DMS53 (cell line): ENCODE results near the gene SAFB.

Experiments
- DNase-seq: peaks from one replicate; lab custom pipeline; 2025; lab: John Stamatoyannopoulos, UW

Gene SAFB

DNA sequence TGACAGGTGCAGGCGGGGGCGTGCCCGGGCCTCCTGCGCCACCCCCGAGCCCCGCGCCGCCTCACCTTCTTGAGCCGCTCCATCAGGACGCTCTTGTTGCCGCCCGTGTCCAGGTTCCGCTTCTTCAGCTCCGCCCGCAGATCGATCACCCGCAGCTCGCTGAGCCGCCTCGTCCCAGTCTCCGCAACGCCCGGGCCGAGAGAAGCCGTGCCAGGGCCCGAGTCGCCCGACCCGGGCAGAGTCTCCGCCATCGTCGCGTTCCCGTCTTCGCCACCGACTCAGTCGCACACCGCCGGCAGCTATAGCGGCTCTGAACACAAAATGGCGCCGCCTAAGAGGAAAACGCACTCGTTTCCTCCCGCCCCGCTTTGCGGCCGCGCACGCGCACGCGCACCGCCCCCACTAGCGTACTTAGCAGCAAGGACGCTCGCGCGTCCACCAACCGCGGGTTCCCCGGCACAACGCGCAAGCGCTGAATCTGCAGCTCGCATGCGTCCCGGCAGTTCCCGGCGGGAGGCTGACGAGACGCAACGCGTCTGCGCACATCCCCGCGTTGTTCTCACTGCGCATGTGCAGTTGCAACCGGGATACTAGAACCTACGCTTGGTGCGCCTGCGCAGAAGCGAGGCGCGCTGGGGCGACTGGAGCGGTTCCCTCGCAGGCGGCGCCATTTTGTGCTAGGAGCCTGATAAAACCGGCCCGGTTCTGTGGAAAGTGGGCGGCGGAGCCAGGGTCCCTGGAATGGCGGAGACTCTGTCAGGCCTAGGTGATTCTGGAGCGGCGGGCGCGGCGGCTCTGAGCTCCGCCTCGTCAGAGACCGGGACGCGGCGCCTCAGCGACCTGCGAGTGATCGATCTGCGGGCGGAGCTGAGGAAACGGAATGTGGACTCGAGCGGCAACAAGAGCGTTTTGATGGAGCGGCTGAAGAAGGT lies at the start of gene SAFB, which contains the start of gene SAFB2:
Gene SAFB (plus strand): TSS at position 619 of the 932 bp plus-strand sequence. CDS start 123 bp downstream, at position 742.
Gene SAFB2 (minus strand): TSS at position 312 of the 932 bp plus-strand sequence. CDS start 61 bp downstream, at position 251.
- DNase-seq, result peak; percentile 99

DNA sequence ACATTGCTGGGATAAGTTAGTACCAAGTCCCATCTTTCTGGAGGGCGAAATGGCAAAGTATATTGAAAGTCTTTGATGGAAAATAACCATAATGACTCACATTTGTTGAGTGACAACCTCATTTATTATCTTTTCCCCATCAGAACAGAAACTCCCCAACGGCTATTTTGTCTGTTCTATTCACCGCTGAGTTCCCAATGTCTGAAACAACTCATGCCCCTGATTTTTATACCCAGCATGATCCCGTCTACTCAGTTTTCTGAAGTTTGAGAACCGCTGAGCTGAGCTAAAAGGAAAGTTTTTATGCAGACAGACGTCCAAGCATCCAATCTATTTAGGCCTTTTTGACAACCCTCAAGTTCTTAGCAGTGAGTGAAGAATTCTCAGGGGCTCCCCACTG lies 47.3 kb upstream of the SAFB start:
- no peak for DNase-seq

DNA sequence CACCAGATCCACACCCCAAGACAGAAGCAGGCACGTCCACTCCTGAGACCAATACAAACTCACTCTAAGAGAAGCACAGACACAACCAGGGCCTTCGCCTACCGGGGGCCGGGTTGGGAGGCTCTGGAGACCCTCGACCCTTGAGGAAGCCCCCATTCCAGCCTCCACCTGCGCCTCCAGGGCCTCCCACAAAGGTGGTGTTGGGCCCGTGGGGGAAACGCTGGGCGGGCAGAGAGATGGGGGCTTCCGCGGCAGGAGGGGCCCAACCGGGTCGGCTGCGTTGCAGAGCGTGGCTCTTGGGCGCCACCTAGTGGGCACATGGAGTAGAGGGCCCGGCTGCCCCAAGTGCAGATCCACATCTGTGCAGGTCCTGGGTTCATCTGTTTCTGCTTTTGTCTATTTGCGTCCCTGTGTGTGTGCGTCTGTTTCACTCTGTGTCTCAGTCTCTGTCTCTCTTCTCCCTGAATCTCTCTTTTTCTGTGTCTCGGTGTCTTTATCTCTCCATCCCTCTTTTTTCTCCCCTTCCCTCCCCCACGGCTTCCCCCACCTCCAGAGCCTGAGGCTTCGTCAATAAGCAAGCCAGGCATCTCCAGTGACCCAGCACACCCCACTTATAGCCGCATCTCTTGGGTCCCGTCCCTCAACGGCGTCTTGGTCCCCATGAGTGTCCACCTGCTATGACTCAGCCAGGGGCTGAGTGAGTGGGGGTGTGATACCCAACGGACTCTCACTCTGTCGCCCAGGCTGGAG lies 44.6 kb upstream of the SAFB start:
- peak; percentile 70 for DNase-seq

DNA sequence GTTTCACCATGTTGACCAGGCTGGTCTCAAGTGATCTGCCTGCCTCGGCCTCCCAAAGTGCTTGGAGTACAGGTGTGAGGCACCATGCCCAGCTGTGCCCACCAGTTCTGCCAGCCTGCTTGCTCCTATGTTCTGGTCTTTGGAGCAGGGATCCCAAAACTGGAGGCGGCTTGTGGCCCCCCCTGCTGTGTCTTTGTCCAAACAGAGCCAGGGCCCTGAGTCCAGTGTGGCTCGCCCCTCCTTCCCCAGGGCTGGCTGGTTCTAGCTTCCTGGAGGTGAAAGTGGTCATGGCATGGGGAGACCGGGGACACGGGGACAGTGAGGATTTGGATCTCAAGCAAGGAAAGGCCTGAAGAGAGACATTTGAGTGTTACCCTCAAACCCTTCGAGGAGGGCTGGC lies 43.6 kb upstream of the SAFB start:
- no peak for DNase-seq

DNA sequence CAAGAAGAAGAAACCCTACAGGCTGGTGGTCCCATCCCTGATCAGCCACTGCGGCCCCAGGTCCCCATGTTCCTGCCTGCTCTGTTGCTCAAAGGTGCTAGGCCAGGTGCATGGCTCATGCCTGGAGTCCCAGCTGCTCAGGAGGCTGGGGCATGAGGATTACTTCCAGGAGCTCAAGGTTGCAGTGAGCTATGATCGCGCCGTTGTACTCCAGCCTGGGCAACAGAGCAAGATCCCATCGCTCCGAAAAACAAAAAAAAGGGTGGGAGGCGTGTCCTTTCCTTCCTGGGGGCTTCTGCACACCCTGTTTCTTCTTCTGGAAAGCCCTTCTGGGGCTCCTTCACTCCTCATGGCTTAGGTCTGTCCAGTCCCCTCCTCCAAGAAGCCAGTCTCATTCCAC lies 43.2 kb upstream of the SAFB start:
- DNase-seq, result no peak

DNA sequence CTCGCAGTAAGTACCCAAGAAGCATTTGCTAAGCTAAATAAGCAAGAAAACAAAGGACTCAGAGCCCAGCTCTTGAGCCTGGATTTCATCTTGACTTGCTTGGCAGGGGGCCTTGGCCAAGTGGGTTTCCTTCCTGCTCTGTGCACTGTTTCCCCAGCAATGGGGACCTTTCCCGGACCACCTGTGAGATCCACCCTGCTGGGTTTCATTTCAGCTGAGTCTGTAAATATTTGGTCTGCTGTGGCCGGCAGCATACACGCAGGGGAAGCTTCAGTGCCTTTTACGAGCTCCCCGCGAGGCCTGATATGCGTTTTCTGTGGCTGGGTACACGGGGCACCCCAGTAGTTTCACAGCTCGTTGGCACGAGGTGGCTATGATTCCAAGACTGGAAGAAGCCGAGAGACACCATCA lies 42.7 kb upstream of the SAFB start:
- no peak for DNase-seq

DNA sequence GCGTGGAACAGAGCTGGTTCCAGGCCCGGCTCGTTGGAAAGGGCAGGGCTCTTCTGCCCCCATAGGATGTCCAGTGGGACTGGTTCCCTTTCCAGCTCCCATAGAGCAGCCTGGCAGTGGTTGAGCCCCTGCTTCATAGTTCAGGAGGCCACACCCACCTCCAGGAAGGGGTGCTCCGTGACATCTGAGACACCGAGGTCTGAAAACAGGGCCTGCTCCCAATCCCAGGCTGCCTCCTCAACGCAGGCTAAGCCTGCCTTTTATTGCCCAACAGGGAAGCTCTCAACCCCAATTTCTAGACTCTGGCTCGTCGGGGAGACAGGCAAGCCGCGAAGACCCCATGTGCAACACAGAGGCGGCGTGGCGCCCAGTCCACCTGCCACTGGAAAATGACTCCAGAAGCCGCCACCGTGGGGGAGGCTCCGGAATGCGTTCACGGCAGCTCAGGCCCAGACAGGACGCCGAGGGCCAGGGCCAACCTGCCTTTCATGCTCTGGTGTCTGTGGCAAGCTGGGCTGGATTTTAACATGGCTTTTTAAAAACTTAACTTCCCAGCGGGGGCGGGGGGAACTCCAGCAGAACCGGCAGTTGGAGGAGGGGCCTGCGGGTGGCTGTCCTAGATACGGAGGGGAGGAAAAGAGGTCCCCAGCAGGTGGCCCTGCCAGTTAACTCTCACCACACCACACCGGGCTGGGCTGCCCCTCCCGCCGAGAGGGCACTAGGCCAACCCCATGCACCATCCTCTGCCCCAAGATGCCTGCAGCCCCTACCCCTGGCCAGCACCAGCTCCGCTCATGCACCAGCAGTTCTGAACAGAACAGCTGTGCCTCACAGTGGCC lies 37.2 kb upstream of the SAFB start:
- DNase-seq, result no peak

DNA sequence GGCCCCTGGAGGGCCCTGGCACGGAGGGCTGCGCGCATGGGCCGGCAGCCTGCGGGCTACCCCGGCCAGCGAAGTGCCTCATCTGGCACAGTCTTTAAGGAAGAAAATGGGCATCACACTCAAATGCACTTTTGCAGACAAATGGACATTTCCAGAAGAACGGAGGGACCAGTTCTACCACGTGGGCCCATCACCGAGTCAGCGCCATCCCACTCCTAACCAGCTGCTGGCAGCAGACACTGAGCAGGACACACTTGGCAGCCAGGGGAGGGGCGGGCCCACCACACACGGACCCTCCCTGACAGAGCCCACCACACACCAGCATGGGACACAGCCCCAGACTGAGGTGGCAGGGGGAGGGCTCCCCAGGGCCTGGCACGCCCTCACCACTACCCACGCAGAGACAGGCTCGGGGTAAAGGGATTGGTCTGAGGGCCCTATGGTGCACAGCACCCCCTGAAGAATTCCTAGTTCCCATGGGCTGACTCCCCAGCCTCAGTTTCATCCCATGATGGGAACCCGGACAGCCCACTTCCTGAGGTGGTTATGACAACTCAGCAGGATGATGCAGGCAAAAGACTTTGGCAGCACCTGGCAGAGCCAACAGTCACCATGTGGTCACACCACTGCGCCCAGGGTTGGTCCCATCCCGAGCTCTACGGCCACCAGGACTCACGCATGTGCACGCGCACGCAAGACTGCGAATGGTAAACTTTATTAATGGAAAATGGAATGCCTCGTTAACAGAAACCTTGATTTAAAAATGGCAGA lies 36.4 kb upstream of the SAFB start:
- DNase-seq, result peak; percentile 40

DNA sequence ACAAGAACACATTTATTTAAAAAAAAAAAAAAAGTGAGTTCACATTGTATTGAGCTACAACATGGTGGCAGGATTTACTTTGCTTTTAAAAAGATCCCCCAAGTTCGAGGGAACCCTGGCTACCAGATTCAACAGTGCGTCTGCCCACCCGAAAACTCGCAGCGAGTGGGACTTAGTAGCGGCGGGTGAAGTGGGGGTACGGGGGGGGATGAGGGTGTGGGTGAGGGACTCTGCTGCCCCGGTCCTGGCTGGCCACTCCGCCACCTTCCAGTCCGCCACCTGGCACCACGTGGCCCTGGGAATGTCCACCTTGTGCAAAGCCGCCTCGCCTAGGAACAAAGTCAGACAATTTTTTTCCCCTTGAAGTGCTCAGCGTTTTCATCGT lies 35.8 kb upstream of the SAFB start:
- no peak for DNase-seq

DNA sequence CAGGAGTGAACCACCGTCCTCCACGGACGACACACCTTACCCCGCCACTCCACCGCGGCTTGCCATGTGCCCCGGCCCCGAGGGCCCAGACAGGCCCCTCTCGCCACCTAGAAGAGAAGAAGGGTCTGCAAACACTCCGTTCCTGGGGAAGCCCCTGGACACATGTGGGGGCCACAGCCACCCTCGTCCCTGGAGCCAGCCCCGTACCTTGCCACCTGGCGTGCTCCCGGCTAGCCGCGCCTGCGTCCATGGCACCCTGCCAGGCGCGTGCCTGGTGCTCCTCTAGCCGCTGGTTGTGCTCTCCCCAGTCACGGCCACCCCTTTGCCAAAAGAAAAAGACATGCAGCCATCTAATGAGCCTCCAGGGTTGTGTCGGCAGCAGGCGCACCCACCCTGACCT lies 35.2 kb upstream of the SAFB start:
- DNase-seq, result peak; percentile 90

DNA sequence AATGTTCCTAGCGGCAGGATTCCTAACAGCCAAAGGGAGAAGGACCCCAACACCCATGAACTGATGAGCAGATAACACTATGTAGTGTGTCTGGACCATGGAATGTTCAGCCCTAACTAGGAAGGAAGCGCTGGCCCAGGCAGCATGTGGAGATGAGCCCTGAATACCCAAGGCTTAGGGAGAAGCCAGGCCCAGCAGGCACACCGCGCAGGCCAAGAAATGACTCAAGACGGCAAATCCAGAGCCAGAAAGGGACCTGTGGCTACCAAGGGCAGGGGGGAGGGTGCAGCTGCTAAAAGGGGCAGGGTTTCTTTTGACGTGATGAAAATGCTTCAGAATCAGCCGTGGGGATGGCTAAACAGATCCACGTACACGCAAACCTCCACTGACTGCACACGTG lies 34.4 kb upstream of the SAFB start:
- peak; percentile 37 for DNase-seq

DNA sequence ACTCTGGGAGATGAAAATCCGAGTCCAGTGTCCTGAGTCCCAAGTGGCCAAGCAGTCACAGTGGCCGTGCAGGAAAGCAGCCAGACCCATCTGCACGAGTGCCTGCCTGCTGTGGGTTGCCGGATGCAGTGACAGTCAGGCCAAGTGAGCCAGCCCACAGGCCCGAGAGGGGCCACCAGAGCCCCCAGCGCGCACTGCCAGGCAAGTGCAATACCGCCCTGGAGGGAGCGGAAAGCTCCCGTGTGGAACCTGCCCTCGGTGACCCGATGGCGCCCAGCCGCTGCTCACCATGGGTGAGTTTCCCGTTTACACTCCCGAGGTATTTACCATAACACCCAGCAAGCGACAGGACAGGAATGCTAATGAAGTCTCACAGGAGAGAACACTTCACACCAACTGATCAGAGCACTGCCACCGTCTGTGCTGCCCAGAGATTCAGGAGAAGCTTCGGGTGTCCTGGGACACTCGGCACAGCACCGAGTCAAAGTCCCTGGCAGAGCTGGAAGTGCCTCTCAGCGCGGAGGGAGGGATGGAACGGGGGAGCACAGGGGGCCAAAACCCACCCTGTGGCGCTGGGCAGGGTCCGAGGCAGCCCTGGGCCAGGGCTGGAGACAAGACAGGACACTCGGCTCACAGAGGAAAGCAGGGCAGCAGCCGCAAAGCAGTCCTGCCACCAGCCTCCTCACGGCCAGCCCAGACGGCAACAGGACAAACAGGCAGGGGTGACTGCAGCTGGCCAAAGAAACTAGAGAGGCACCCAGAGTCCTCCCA lies 33.8 kb upstream of the SAFB start:
- peak; percentile 70 for DNase-seq

DNA sequence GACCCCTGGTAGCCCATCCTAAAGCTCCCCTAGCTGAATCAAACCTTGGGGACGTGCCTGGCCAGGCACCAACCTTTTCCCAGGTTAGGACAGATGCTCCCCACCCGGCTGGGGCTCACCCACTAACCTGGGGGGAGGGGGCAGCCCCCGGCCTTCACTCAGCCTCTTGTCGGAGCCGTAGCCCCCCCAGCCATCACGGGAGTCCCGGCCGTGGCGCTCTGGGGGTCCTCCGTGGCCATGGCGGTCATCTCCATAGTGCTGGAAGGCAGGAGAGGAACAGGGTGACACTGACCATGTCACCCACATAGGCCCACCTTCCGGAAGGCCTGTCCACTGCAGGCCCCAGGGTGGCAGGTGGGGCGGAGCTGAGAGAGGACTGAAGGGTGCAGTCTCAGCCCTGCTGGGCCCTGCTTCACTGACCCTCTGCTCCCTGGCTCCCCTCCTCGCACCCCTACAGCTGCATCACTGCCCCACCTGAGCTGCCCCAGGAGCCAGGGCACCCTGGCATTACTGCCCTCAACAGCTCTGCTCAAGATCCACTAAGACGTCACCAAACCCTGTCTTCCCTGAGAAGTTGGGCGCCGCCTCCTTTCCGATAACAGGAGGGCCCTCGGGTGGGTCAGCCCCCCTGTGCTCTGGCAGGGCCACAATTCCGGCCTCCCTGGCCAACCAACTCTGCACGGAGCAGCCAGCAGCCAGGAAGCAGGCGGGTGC lies 32.6 kb upstream of the SAFB start:
- DNase-seq, result no peak

DNA sequence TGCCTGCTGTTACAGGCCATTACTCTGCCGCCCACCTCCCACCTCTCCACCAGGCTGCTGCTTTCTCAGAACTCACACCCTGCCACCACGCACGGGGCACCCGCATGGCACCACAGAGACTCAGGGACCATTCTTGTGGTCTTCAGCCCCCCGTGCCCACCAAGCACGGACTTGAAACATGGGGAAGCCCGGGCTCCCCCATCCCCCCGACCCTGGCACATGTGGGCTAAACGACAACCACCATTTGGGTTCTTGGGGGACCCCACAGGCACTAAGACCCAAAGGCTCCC lies 32.1 kb upstream of the SAFB start:
- DNase-seq, result no peak

DNA sequence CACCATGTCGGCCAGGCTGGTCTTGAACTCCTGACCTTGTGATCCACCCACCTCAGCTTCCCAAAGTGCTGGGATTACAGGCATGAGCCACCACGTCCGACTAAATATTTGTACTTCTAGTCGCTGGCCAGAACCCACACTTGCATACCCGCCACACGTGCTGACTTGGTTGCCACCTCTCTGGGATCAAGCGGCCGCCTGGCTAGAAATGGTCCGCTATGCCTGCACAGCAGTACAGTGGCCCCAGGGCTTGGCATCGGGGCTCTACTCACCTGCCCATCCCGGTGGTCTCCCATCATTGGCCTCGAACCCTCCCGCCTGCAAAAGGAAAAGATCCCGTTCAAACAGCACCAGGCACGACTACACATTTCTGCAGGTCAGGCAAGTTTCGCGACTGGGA lies 31.4 kb upstream of the SAFB start:
- DNase-seq, result no peak

DNA sequence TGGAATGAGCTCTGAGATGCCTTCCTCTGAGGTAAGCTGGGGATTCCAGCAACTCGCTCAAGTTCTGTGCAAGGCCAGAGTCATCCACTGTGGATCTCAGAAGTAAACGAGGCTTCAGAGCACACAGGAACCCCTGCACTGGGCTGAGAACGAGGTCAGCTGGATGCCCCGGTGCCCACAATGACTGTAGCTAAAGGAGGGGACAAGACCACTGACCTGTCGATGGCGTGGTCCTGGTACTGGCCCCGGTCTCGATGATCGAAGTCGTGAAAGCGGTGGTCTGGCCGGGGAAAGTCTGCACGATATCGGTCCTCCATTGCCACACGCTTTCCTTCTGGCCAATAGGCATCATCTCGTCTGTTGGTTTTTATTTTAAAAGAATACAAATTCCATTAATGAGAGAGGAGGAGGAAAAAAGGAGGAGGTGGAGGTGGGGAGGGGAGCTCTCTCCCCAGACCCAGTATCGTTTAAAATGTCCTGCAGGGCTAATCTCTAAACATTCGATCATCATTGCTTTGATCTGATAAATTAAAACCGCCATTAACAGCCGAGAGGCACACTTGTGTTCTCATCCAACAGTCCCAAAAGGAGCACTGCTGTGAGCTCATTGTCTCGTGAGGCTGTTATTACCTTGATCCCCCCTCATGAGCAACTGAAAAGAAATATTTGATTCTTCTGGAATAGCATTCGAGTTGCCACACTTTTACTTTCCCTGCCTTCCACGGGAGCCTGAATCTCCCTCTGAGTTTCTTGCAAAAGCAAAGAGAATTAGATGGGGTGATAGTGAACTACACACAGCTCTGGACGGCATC lies 30.1 kb upstream of the SAFB start:
- DNase-seq, result no peak

DNA sequence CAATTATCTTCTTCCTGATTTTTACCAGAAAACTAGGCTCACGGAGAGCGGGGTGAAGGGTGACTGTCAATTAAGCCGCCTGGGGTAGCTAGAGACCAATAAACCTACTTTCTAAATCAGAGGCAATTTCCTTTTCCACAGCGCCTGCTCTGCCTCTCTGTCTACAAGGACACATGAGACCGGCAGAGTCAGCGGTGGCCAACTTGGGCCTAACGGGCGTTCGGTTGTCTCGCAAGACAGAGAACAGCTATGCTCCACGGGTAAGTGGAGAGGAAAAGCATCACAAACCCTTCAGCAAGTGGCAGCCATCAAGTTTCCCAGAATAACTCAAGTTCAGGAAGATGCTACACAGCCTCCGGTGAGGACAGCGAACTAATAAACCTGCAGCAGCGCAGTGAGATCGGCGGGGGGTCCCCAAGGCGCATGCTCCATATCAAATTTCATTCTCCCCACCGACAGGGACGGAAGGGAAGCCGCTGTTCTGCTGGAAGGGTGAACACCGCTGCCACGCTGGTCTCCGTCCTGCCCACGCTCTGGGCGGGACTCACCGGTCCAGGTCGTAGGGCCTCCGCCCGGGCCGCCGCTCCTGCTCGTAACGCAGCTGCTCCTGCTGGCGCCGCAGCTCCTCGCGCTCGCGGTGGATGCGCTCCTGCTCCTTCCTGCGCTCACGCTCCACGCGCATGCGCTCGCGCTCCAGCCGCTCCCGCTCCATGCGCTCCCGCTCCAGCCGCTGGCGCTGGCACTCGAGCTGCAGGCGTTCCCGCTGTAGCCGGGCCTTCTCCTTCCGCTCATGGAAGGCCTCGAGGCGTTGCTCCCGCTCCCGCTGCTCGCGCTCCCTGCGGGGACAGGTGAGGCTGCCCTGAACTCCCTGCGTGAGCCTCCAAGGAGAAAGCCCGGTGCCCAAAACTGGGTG lies 29.3 kb upstream of the SAFB start:
- DNase-seq, result no peak

DNA sequence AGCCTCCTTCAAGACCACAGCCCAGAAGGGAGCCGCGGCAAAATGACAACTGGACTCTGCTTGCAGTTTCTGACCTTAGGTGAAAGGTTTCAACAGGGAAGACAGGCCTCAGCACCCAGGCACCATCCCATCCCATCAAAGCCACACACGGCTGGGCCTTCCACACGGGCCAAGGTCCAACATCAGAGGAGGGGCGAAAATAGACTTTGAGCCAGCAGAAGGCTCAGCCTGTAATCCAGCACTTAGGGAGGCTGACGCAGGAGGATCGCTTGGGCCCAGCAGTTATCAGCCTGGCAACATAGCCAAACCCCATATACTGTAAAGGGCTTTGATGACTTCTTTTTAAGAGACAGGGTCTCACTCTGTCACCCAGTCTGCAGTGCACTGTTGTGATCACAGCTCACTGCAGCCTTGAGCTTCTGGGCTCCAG lies 28.3 kb upstream of the SAFB start:
- no peak for DNase-seq
